Measurements from ENCODE around the gene ZC3HAV1.
"Not testable (repeated sequence)": the region's sequence is repeated elsewhere in the genome, so short reads cannot be mapped to it uniquely, and the experiment has no call there.

DNA sequence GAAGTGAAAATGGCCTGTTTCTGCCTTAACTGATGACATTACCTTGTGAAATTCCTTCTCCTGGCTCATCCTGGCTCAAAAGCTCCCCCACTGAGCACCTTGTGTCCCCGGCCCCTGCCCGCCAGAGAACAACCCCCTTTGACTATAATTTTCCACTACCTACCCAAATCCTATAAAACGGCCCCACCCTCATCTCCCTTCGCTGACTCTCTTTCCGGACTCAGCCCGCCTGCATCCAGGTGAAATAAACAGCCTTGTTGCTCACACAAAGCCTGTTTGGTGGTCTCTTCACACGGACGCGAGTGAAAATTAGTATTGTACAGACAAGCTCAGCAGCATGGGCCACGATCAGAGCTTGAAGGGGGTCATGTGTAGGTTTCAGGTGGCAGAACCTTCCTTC is 16.0 kb downstream of the ZC3HAV1 start:
- TF ChIP-seq, protein P1, sequence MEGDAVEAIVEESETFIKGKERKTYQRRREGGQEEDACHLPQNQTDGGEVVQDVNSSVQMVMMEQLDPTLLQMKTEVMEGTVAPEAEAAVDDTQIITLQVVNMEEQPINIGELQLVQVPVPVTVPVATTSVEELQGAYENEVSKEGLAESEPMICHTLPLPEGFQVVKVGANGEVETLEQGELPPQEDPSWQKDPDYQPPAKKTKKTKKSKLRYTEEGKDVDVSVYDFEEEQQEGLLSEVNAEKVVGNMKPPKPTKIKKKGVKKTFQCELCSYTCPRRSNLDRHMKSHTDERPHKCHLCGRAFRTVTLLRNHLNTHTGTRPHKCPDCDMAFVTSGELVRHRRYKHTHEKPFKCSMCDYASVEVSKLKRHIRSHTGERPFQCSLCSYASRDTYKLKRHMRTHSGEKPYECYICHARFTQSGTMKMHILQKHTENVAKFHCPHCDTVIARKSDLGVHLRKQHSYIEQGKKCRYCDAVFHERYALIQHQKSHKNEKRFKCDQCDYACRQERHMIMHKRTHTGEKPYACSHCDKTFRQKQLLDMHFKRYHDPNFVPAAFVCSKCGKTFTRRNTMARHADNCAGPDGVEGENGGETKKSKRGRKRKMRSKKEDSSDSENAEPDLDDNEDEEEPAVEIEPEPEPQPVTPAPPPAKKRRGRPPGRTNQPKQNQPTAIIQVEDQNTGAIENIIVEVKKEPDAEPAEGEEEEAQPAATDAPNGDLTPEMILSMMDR (IDR thresholded peaks at IDR 0.05; ENCODE audit: low read length), result not testable (repeated sequence)
- not testable (repeated sequence) for TF ChIP-seq EZH2 (IDR thresholded peaks at IDR 0.05; ENCODE audit: borderline replicate concordance, low read length)

All from OCI-LY1 (cell line).